Right lobe of liver (tissue), 4 donors: ENCODE results near the gene OSM.

Experiments
- POLR2A ChIP-seq: fragments of 450-650 bp; IDR thresholded peaks from one replicate; pipeline ENCODE4 v1.6.1; 2017; ENCODE audit warnings: antibody characterized with exemption, mild to moderate bottlenecking
- TF ChIP-seq, protein P1 (sequence below), 4 donors: fragments of 200-600 bp in 3 of 4; fragments of 450-650 bp in 1 of 4; IDR thresholded peaks; one replicate each; pipeline versions ENCODE4 v1.5.1 to v1.8.0; 2016 to 2022; ENCODE audit warnings: antibody characterized with exemption in 4 of 4, mild to moderate bottlenecking in 2 of 4
- donor health status: DM: no; HTN: no; CAD: no.
- donor health status: DM: no; HTN: no; CAD: no.
- donor health status: DM: no; HTN: yes; CAD: no.

DNA sequence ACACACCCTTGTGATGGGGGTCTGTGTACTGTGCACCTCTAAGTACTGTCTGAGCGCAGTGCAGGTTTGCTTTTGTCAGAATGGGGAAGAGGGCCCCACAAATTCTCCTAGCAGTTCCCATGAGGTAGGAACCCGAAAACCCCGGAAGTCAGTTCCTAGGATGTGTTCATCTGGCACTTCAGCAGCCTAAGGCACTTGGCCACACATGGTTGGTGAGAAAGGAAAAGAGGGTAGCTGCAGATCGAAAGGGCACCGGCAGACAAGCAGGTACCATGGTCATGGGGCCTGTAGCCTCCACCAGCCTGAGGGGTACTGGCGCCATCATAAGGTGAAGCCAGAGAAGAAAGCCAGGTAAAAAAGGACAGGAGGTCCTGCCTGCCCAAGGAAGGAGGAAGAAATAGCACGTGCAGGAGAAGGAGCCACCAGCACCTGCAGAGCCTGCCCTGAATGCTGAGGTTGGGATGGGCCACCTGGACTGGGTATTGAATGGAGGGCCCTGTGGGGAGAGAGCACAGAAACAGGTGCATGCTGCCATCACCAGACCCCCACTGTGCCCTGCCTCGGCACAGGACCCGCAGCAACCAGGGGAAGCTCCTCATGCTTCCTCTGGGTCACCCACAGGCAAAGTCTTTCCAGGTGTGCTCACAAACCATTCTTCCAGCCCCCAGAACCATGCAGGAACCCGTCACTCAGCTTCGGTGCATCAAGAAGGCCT, 30.8 kb upstream of the OSM start:
- TF ChIP-seq, protein P1, sequence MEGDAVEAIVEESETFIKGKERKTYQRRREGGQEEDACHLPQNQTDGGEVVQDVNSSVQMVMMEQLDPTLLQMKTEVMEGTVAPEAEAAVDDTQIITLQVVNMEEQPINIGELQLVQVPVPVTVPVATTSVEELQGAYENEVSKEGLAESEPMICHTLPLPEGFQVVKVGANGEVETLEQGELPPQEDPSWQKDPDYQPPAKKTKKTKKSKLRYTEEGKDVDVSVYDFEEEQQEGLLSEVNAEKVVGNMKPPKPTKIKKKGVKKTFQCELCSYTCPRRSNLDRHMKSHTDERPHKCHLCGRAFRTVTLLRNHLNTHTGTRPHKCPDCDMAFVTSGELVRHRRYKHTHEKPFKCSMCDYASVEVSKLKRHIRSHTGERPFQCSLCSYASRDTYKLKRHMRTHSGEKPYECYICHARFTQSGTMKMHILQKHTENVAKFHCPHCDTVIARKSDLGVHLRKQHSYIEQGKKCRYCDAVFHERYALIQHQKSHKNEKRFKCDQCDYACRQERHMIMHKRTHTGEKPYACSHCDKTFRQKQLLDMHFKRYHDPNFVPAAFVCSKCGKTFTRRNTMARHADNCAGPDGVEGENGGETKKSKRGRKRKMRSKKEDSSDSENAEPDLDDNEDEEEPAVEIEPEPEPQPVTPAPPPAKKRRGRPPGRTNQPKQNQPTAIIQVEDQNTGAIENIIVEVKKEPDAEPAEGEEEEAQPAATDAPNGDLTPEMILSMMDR (IDR thresholded peaks at IDR 0.05): no peak
- TF ChIP-seq POLR2A: no peak
